Adrenal gland (tissue), 5 donors: Measurements from ENCODE around the gene PAEP.

ENCODE experiments used
- POLR2A ChIP-seq, 2 donors: fragments of 450-650 bp; IDR thresholded peaks; one replicate each; pipeline ENCODE4 v1.6.1; 2017; ENCODE audit warnings: antibody characterized with exemption in 2 of 2, mild to moderate bottlenecking in 2 of 2, moderate library complexity in 1 of 2
- TF ChIP-seq, protein P1 (sequence below), 6 experiments: fragments of 450-650 bp in 4 of 6; fragments of 200-600 bp in 2 of 6; sonication (generic) in 1 of 6; IDR thresholded peaks; 1 replicate in 5 of 6; 2 replicates in 1 of 6; pipeline versions ENCODE4 v1.5.1 to v1.8.0; 2016 to 2021; ENCODE audit warnings: antibody characterized with exemption in 6 of 6, mild to moderate bottlenecking in 2 of 6, moderate library complexity in 1 of 6
- donor health status: DM: no; HTN: no; CAD: no.

DNA sequence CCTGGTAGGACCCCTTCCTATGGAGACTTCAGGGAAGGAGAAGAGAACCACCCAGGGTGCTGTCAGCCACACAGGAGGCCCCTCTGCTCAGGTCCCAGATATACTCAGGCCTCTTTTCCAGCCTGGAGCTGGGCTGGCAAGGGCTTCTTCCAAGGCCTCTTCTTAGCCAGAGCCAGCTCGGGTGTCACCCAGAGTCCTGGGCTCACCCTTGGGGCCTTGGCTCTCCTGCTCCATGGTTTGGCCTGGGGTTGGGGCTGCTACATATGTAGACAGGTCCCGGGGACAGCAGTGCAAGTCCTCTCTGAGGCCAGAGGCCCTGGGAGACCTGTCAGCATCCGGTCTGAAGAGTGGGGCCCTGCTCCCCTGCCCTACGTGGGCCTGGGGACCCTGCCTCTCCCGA lies 22.8 kb downstream of the PAEP start:
- TF ChIP-seq, protein P1, sequence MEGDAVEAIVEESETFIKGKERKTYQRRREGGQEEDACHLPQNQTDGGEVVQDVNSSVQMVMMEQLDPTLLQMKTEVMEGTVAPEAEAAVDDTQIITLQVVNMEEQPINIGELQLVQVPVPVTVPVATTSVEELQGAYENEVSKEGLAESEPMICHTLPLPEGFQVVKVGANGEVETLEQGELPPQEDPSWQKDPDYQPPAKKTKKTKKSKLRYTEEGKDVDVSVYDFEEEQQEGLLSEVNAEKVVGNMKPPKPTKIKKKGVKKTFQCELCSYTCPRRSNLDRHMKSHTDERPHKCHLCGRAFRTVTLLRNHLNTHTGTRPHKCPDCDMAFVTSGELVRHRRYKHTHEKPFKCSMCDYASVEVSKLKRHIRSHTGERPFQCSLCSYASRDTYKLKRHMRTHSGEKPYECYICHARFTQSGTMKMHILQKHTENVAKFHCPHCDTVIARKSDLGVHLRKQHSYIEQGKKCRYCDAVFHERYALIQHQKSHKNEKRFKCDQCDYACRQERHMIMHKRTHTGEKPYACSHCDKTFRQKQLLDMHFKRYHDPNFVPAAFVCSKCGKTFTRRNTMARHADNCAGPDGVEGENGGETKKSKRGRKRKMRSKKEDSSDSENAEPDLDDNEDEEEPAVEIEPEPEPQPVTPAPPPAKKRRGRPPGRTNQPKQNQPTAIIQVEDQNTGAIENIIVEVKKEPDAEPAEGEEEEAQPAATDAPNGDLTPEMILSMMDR (IDR thresholded peaks at IDR 0.05) = no peak
- no peak for TF ChIP-seq POLR2A (IDR thresholded peaks at IDR 0.05)
